Measurements from ENCODE around the gene ZC3H18. TPM values are rescaled to one million over a fixed set of nuclear protein-coding genes. Genes with fewer than 3 reads are reported as not detected.

The ZC3H18 gene
- total RNA-seq, 1 donor from 2014 or later = 12.0 TPM

DNA sequence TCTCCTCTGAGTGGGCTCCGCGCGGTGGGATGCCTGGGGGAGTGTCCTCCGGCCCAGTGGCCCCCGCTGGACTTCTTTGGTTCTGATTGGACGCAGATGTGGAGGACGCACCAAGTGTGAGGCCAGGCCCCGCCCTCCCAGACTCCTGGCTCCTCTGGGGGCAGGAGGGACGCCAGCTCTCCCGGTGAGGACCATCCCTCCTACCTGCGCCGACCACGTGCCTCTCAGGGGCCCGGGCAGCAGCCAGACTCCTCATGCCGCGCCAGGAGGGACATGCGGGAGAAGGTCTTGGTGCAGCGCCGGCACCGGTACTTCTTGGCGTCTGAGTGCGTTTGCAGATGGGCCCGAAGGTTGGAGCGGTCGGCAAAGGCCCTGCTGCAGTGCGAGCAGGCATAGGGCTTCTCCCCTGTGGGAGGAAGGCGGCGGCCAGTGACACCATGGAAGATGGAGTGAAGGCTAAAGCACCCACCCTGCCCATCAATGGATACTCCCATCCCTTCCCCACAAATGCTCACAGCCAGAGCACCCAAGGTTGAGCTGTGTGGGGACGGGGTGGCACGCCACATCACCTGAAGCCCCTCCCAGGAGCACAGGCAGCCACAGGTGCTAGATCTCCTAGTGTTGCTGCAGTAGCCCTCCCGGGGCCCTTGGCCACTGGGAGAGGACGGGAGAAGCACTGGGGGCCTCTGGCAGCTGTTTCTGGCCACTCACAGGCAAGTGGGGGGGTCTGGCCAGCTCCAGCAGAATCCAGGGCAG, 108.2 kb downstream of the ZC3H18 start:
- DNase-seq = no peak

DNA sequence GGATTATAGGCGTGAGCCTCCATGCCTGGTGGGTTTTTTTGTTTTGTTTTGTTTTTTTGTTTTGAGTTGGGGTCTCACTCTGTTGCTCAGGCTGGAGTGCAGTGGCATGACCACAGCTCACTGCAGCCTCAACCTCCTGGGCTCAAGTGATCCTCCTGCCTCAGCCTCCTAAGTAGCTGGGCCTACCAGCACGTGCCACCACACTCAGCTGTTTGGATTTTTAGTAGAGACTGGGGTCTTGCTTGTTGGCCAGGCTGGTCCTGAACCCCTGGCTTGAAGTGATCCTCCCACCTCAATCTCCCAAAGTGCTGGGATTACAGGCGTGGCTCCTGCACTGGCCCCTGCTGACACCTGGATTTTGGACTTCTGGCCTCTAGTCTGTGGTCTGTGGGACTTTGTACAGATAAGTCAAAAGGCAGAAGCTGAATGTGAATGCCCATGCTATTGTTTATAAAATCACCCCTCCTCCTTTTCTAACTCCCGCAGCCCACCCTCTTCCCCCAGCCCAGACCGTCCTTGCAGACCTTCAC, 110.4 kb downstream of the ZC3H18 start:
- no peak for DNase-seq

DNA sequence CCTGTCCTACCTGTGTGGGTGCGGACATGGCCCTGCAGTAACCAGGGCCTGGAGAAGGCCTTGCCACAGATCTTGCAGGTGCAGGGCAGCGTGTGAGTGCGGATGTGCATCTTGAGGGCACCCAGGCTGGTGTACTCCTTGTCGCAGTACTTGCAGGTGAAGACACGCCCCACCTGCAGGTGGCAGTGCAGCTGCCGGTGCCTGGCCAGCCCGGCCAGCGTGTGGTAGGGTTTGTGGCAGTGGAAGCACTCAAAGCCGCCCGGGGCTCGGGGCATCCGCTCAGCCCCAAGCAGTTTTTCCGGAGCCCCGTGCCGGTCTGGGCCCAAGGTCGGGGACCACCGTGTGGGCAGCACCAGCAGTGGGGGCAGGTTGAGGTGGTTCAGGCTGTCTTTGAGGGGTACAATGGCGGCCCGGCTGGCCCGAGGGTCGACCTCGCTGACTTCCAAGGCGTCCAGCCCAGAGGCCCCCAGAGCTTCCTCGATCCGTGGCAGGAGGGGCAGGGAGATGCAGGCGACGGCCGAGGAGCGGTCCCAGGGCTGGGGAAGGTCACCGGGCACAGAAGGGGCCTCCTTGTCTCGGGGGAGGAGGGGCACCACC, 111.0 kb downstream of the ZC3H18 start:
- no peak for DNase-seq

Other genes with a start within 250 kb of the ZC3H18 start
- 0.31 TPM for gene ZNF469, start 187.4 kb upstream of the ZC3H18 start, total RNA-seq
- 1.2 TPM for gene ZFPM1, start 117.1 kb upstream of the ZC3H18 start, total RNA-seq
- gene IL17C, start 68.2 kb downstream of the ZC3H18 start, total RNA-seq = not detected
- gene CYBA, start 80.7 kb downstream of the ZC3H18 start, total RNA-seq = 17.8 TPM
- gene MVD, start 92.7 kb downstream of the ZC3H18 start, total RNA-seq = 48.8 TPM
- 0.16 TPM for gene SNAI3, start 116.1 kb downstream of the ZC3H18 start, total RNA-seq
- 10.9 TPM for gene RNF166, start 136.0 kb downstream of the ZC3H18 start, total RNA-seq
- 15.9 TPM for gene CTU2, start 136.1 kb downstream of the ZC3H18 start, total RNA-seq
- 4.8 TPM for gene PIEZO1, start 214.8 kb downstream of the ZC3H18 start, total RNA-seq
- gene CDT1, start 233.4 kb downstream of the ZC3H18 start, total RNA-seq = 1.6 TPM
- gene APRT, start 241.5 kb downstream of the ZC3H18 start, total RNA-seq = 12.0 TPM